MM.1S (cell line): ENCODE measurements around the gene CLDN17.

Experiments used
- CTCF ChIP-seq: fragments of 300-600 bp; sonication (generic); IDR thresholded peaks from 2 replicates; pipeline ENCODE4 v1.5.1; 2016; ENCODE audit warnings: antibody characterized with exemption, low read length, mixed read lengths
- EZH2 ChIP-seq: fragments of 300-600 bp; sonication (generic); optimal IDR thresholded peaks from 2 replicates; pipeline ENCODE3; 2017; ENCODE audit warnings: low read depth, mild to moderate bottlenecking, antibody characterized with exemption, low read length, mixed read lengths
- EZH2phosphoT487 ChIP-seq: fragments of 300-600 bp; sonication (generic); IDR thresholded peaks from 2 replicates; pipeline ENCODE4 v1.6.1; 2018; ENCODE audit warnings: antibody characterized with exemption, low read length

- TF ChIP-seq CTCF (no peak), EZH2 (no peak), EZH2phosphoT487 (no peak)
These were observed 13.8 kb downstream of the CLDN17 start for GRCh38 chr21:30152792-30153191.
